ENCODE data around the gene KCNH2. TPM values are rescaled to one million over a fixed set of nuclear protein-coding genes. Genes with fewer than 3 reads are reported as not detected.

The KCNH2 gene
- total RNA-seq, 1 experiment from 2014 or later = 0.84 TPM

- intact Hi-C loops (cut with micrococcal nuclease) = no loop called here
- CTCF ChIA-PET = no interaction called here
- Histone ChIP-seq H3K4me3 (ENCODE audit: low read length) (no peak overlapping the region), H3K9me3 (ENCODE audit: low read length) (no peaks in the 10 kb centered on the region), H3F3A (ENCODE audit: low read length, unreplicated experiment) (no peaks in the 10 kb centered on the region), H3K27me3 (ENCODE audit: low read length) (peaks cover 91% of the 10 kb centered on the region), H3K36me3 (ENCODE audit: low read depth, low read length) (no peaks in the 10 kb centered on the region), H2AFZ (ENCODE audit: low read length) (no peak overlapping the region), H3K79me2 (ENCODE audit: low read length) (no peaks in the 10 kb centered on the region), H3K9me2 (replicated peaks; ENCODE audit: low read length) (no peaks in the 10 kb centered on the region), H3K9ac (ENCODE audit: low read length) (no peak overlapping the region), H4K20me1 (ENCODE audit: low read length) (no peaks in the 10 kb centered on the region), H3K4me2 (ENCODE audit: low read length) (no peak overlapping the region), H3K4me1 (ENCODE audit: insufficient read depth, low read length) (no peaks in the 10 kb centered on the region), H3K27ac (ENCODE audit: low read length) (no peak overlapping the region)
- BruUV-seq (replicated peaks) = no TSS peak
- POLR2A ChIA-PET (ENCODE audit: unreplicated experiment) = no interaction called here
- ATAC-seq = no peak
- TF ChIP-seq EZH2 (IDR thresholded peaks at IDR 0.05; ENCODE audit: low read length, unreplicated experiment) (no peak), CTCF (conservative IDR thresholded peaks at IDR 0.05; ENCODE audit: low read depth, low read length) (no peak), EZH2phosphoT487 (IDR thresholded peaks at IDR 0.05; ENCODE audit: borderline replicate concordance, low read length) (no peak)
- no peak for DNase-seq
Observed at GRCh38 chr7:150918378-150918777, 59.7 kb downstream of the KCNH2 start.

DNA sequence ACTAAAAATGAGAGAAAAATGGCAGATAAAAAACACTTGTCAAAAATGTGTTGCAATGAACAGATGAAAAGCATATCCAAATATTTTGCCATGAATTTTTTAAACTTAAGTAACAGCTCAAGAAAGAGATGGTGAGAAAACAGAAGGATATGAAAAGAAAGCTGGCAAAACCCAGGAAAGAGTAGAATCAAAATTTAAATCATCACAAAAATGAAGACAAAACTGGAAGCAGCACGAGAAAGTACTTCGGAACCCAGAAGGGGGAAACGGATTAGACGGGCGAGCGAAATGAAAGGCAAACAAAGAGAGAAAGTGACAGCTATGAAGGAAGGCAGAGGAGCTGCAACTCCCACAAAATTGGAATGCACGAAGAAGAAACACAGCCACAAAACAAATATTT is 60.2 kb downstream of the KCNH2 start:
- Histone ChIP-seq H3K4me2 (ENCODE audit: low read length) (no peak overlapping the region), H2AFZ (ENCODE audit: low read length) (no peak overlapping the region), H3K4me3 (ENCODE audit: low read length) (no peak overlapping the region), H3K27ac (ENCODE audit: low read length) (no peak overlapping the region), H4K20me1 (ENCODE audit: low read length) (no peaks in the 10 kb centered on the region), H3K79me2 (ENCODE audit: low read length) (no peaks in the 10 kb centered on the region), H3K9me3 (ENCODE audit: low read length) (no peaks in the 10 kb centered on the region), H3K9ac (ENCODE audit: low read length) (no peak overlapping the region), H3K27me3 (ENCODE audit: low read length) (peaks cover 95% of the 10 kb centered on the region), H3K9me2 (replicated peaks; ENCODE audit: low read length) (no peaks in the 10 kb centered on the region), H3K36me3 (ENCODE audit: low read depth, low read length) (no peaks in the 10 kb centered on the region), H3F3A (ENCODE audit: low read length, unreplicated experiment) (no peaks in the 10 kb centered on the region), H3K4me1 (ENCODE audit: insufficient read depth, low read length) (no peaks in the 10 kb centered on the region)
- DNase-seq (no peak), ATAC-seq (no peak)
- intact Hi-C loops (cut with micrococcal nuclease) = no loop called here
- ChIA-PET POLR2A (ENCODE audit: unreplicated experiment) (no interaction called here), CTCF (no interaction called here)
- TF ChIP-seq CTCF (conservative IDR thresholded peaks at IDR 0.05; ENCODE audit: low read depth, low read length) (no peak), EZH2 (IDR thresholded peaks at IDR 0.05; ENCODE audit: low read length, unreplicated experiment) (no peak), EZH2phosphoT487 (IDR thresholded peaks at IDR 0.05; ENCODE audit: borderline replicate concordance, low read length) (no peak)
- no TSS peak for BruUV-seq (replicated peaks)

DNA sequence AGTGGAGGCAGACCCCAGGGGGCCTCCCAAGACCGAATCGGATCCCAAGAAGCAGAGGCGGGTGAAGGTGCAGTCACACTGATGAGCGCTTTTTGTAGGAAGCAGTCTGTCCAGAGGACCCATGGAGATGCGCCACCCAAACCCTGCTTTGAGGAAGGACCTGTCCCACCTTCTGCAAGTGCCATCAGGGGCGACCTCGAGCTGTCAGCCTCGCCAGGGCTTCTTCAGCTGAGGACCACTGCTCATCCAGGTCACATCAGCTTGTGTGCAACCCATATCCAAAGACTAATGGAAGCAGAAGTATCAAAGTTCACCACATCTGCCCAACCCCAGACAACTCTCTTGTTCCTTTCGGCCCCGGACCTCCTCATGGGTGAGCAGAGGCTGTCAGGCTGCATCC is 61.5 kb downstream of the KCNH2 start:
- no peak for TF ChIP-seq CTCF (conservative IDR thresholded peaks at IDR 0.05; ENCODE audit: low read depth, low read length)
- no peak for TF ChIP-seq EZH2phosphoT487 (IDR thresholded peaks at IDR 0.05; ENCODE audit: borderline replicate concordance, low read length)
- no peak for TF ChIP-seq EZH2 (IDR thresholded peaks at IDR 0.05; ENCODE audit: low read length, unreplicated experiment)
- Histone ChIP-seq H3K9me3 (ENCODE audit: low read length) (no peaks in the 10 kb centered on the region), H3K36me3 (ENCODE audit: low read depth, low read length) (no peaks in the 10 kb centered on the region), H4K20me1 (ENCODE audit: low read length) (no peaks in the 10 kb centered on the region), H3K9me2 (replicated peaks; ENCODE audit: low read length) (no peaks in the 10 kb centered on the region), H3K9ac (ENCODE audit: low read length) (no peak overlapping the region), H3K27ac (ENCODE audit: low read length) (no peak overlapping the region), H3K27me3 (ENCODE audit: low read length) (peaks cover 91% of the 10 kb centered on the region), H3K4me3 (ENCODE audit: low read length) (no peak overlapping the region), H3F3A (ENCODE audit: low read length, unreplicated experiment) (no peaks in the 10 kb centered on the region), H3K4me1 (ENCODE audit: insufficient read depth, low read length) (no peaks in the 10 kb centered on the region), H2AFZ (ENCODE audit: low read length) (no peak overlapping the region), H3K79me2 (ENCODE audit: low read length) (no peaks in the 10 kb centered on the region), H3K4me2 (ENCODE audit: low read length) (no peak overlapping the region)
- no peak for ATAC-seq
- DNase-seq = no peak
- POLR2A ChIA-PET (ENCODE audit: unreplicated experiment) = no interaction called here
- BruUV-seq (replicated peaks) = no TSS peak
- CTCF ChIA-PET = no interaction called here
- intact Hi-C loops (cut with micrococcal nuclease) = no loop called here
